HG03565 (cell line): ENCODE results near the gene PPIP5K1.
"Not testable (repeated sequence)": the region's sequence is repeated elsewhere in the genome, so short reads cannot be mapped to it uniquely, and the experiment has no call there.

ENCODE experiments used
- ATAC-seq: cut with Tn5 transposase; IDR thresholded peaks from one replicate; pipeline ENCODE4 v1.9.1; 2021; ENCODE audit warnings: mild to moderate bottlenecking, moderate library complexity; ENCODE audit not compliant: unreplicated experiment

Gene PPIP5K1

GRCh38 chr15:43547539-43547938 lies 42.5 kb downstream of the PPIP5K1 start:
- no peak for ATAC-seq

- no peak for ATAC-seq
Observed at GRCh38 chr15:43545426-43545825, 44.6 kb downstream of the PPIP5K1 start.

- no peak for ATAC-seq
Observed at GRCh38 chr15:43544266-43544665, 45.7 kb downstream of the PPIP5K1 start.

GRCh38 chr15:43541785-43542184 lies 48.2 kb downstream of the PPIP5K1 start:
- ATAC-seq: no peak

GRCh38 chr15:43538091-43538490 lies 51.9 kb downstream of the PPIP5K1 start:
- ATAC-seq: no peak

- ATAC-seq: no peak
Observed at GRCh38 chr15:43534897-43535296, 55.1 kb downstream of the PPIP5K1 start.

- not testable (repeated sequence) for ATAC-seq
Observed at GRCh38 chr15:43532826-43533225, 57.2 kb downstream of the PPIP5K1 start.

- ATAC-seq: no peak
Observed at GRCh38 chr15:43531018-43531670, 58.9 kb downstream of the PPIP5K1 start.

- ATAC-seq: no peak
Observed at GRCh38 chr15:43529587-43530345, 60.2 kb downstream of the PPIP5K1 start.

GRCh38 chr15:43529141-43529540 lies 60.9 kb downstream of the PPIP5K1 start:
- ATAC-seq: no peak

GRCh38 chr15:43528542-43529007 lies 61.4 kb downstream of the PPIP5K1 start:
- no peak for ATAC-seq

- no peak for ATAC-seq
Observed at GRCh38 chr15:43527802-43528541, 62.0 kb downstream of the PPIP5K1 start.

GRCh38 chr15:43527016-43527801 lies 62.8 kb downstream of the PPIP5K1 start:
- ATAC-seq: no peak

- no peak for ATAC-seq
Observed at GRCh38 chr15:43526261-43526930, 63.6 kb downstream of the PPIP5K1 start.

GRCh38 chr15:43525131-43525530 lies 64.9 kb downstream of the PPIP5K1 start:
- no peak for ATAC-seq

GRCh38 chr15:43524254-43524845 lies 65.7 kb downstream of the PPIP5K1 start:
- ATAC-seq: no peak

- no peak for ATAC-seq
Observed at GRCh38 chr15:43523646-43524045, 66.4 kb downstream of the PPIP5K1 start.

- no peak for ATAC-seq
Observed at GRCh38 chr15:43522247-43522646, 67.8 kb downstream of the PPIP5K1 start.

- ATAC-seq: no peak
Observed at GRCh38 chr15:43521419-43521818, 68.6 kb downstream of the PPIP5K1 start.

GRCh38 chr15:43520138-43520537 lies 69.9 kb downstream of the PPIP5K1 start:
- ATAC-seq: no peak
